Esophagus squamous epithelium (tissue), 4 donors: Measurements from ENCODE around the gene CHD1L.
"Not testable (repeated sequence)": the region's sequence is repeated elsewhere in the genome, so short reads cannot be mapped to it uniquely, and the experiment has no call there.

ENCODE experiments used
- CTCF ChIP-seq, 6 experiments: fragments of 450-650 bp in 4 of 6; fragments of 200-600 bp in 2 of 6; sonication (generic) in 2 of 6; IDR thresholded peaks; one replicate each; pipeline ENCODE4 v1.5.1; 2016 to 2019; ENCODE audit warnings: antibody characterized with exemption in 6 of 6, mild to moderate bottlenecking in 4 of 6, moderate library complexity in 4 of 6
- POLR2A ChIP-seq, 4 donors: fragments of 450-650 bp; IDR thresholded peaks; one replicate each; pipeline ENCODE4 v1.6.1; 2017; ENCODE audit warnings: antibody characterized with exemption in 4 of 4, mild to moderate bottlenecking in 4 of 4, moderate library complexity in 3 of 4

- not testable (repeated sequence) for TF ChIP-seq POLR2A, CTCF (IDR thresholded peaks at IDR 0.05)
Observed at GRCh38 chr1:147197324-147197723, 45.2 kb upstream of the CHD1L start.
